Measurements from ENCODE around the gene DUSP1.

DNA sequence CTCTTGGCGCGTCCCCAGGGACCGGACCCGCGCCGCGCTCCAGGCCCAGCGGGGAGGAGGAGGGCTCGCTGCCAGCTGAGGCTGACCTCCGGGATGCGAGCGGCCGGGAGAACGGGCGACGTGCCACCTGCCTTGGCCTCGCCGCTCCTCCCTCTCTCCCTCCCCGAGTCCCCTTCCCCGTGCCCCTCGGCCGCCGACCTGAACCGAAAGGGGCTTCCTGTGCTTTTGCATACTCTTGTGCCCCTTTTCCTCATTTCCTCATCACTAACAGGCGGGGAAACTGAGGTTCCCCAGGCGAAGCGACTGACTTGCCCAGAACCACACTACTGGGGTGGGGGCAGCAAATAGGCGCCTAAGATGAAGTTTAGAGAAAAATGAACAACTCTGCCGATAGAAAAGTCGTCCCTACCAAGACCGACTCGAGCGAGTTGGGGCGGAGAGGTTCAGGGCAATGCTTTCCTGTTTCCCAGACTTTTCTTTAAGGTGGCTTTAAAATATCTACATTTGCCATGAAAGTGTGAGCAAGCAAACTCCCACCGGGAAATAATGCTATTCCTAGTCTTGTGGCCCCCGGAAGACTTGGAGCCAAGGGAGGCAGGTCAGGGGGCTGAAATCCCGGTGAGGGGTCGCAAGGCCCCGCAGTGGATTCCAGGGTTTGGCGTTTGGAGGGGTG, 580 bp upstream of the DUSP1 start:
- TF ChIP-seq, protein P1, sequence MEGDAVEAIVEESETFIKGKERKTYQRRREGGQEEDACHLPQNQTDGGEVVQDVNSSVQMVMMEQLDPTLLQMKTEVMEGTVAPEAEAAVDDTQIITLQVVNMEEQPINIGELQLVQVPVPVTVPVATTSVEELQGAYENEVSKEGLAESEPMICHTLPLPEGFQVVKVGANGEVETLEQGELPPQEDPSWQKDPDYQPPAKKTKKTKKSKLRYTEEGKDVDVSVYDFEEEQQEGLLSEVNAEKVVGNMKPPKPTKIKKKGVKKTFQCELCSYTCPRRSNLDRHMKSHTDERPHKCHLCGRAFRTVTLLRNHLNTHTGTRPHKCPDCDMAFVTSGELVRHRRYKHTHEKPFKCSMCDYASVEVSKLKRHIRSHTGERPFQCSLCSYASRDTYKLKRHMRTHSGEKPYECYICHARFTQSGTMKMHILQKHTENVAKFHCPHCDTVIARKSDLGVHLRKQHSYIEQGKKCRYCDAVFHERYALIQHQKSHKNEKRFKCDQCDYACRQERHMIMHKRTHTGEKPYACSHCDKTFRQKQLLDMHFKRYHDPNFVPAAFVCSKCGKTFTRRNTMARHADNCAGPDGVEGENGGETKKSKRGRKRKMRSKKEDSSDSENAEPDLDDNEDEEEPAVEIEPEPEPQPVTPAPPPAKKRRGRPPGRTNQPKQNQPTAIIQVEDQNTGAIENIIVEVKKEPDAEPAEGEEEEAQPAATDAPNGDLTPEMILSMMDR (optimal IDR thresholded peaks at IDR 0.05 in 1 of 3, IDR thresholded peaks at IDR 0.05 in 1 of 3, conservative IDR thresholded peaks at IDR 0.05 in 1 of 3; ENCODE audit: extremely low read depth in 1 of 3, insufficient read depth in 2 of 3, low read length in 3 of 3) = no peak
- no peak for TF ChIP-seq EZH2 (IDR thresholded peaks at IDR 0.05; ENCODE audit: low read length)
